Adrenal gland (tissue), 19 donors: Measurements from ENCODE around the gene GSTK1. TPM values are rescaled to one million over a fixed set of nuclear protein-coding genes. Genes with fewer than 3 reads are reported as not detected.
A peak's percentile ranks its signal among the peaks of the same experiment; 100 is the strongest.
"Not testable (repeated sequence)": the region's sequence is repeated elsewhere in the genome, so short reads cannot be mapped to it uniquely, and the experiment has no call there.

Source experiments
- DNase-seq, 7 donors: peaks; one replicate each; pipeline ENCODE4 v3.0.0-alpha.2; 2019 to 2020
- H3K27ac ChIP-seq, 5 donors: fragments of 200-600 bp; sonication (generic) in 4 of 5; 1 replicate in 3 of 5; 2 replicates in 2 of 5; pipeline versions ENCODE4 v1.5.1 to v1.8.0; 2016 to 2020; ENCODE audit warnings: mild to moderate bottlenecking in 1 of 5
- H3K27me3 ChIP-seq: fragments of 200-600 bp; 2 replicates; pipeline ENCODE4 v1.8.0; 2021
- H3K36me3 ChIP-seq, 2 donors: fragments of 200-600 bp; replicated peaks in 1 of 2; 1 replicate in 1 of 2; 2 replicates in 1 of 2; pipeline versions ENCODE4 v1.5.1 to v1.8.0; 2018 to 2022
- H3K4me1 ChIP-seq, 2 donors: fragments of 200-600 bp; replicated peaks in 1 of 2; 1 replicate in 1 of 2; 2 replicates in 1 of 2; pipeline versions ENCODE4 v1.5.1 to v1.8.0; 2018 to 2021
- H3K4me3 ChIP-seq, 4 donors: fragments of 200-600 bp; sonication (generic) in 3 of 4; one replicate each; pipeline ENCODE4 v1.5.1; 2016 to 2018
- H3K9me3 ChIP-seq, 3 donors: fragments of 200-600 bp; sonication (generic) in 1 of 3; replicated peaks in 1 of 3; 1 replicate in 2 of 3; 2 replicates in 1 of 3; pipeline versions ENCODE4 v1.5.1 to v1.8.0; 2016 to 2021
- CTCF ChIP-seq, 6 experiments: fragments of 450-650 bp in 4 of 6; fragments of 200-600 bp in 2 of 6; sonication (generic) in 1 of 6; IDR thresholded peaks; 1 replicate in 5 of 6; 2 replicates in 1 of 6; pipeline versions ENCODE4 v1.5.1 to v1.8.0; 2016 to 2021; ENCODE audit warnings: antibody characterized with exemption in 6 of 6, mild to moderate bottlenecking in 2 of 6, moderate library complexity in 1 of 6
- POLR2A ChIP-seq, 2 donors: fragments of 450-650 bp; IDR thresholded peaks; one replicate each; pipeline ENCODE4 v1.6.1; 2017; ENCODE audit warnings: antibody characterized with exemption in 2 of 2, mild to moderate bottlenecking in 2 of 2, moderate library complexity in 1 of 2
- WGBS, 4 donors: extraction: QIAGEN DNeasy Blood & Tissue Kit in 2 of 4; methylation state at CpG; one replicate each; pipeline versions ENCODE4 v1.1.5 to v1.1.7; 2013 to 2017; 5-methylcytosine and 5-hydroxymethylcytosine counted together
- intact Hi-C, 2 donors: fragments of 100-400 bp; cut with DNase I; formaldehyde crosslinking; loops; one replicate each; pipeline versions ENCODE4 v1.14.1 to v1.15.0; 2022 to 2023
- long read RNA-seq, 10 donors: library from polyadenylated mRNA in 3 of 10; unstranded in 2 of 10; stranded (forward) in 1 of 10; transcript quantifications; one replicate each; pipeline ENCODE4 v2.0.0 and lab custom pipeline, GENCODE V29; 2021 to 2026
- polyA plus RNA-seq, 3 donors: library from polyadenylated mRNA; stranded (reverse); fragments of 200-250 nt in 2 of 3; fragments of 350-450 nt in 1 of 3; fragmentation: Illumina TruSeq in 1 of 3; extraction: RNeasy Lipid Tissue Mini Kit (QIAGEN cat#74804) in 1 of 3; gene quantifications; one replicate each; pipeline ENCODE4 v1.2.3, GENCODE V29; 2013 to 2014
- total RNA-seq, 9 donors: library from RNA; depleted of rRNA in 4 of 9; stranded (reverse); fragments of >200 nt in 4 of 9; fragments of 120-200 nt in 1 of 9; fragmentation: NEBNext Ultra II Directional in 1 of 9; extraction: Animal tissue kit (Norgen Biotek cat#: 25700) in 1 of 9; gene quantifications; one replicate each; pipeline versions ENCODE4 v1.1.0 to v1.2.4, GENCODE V29; 2013 to 2023
- donor health status: healthy with polysubstance abuse.
- donor health status: Bipolar disorder and iron deficiency.
- donor health status: DM: yes; HTN: yes; CAD: no.
- donor health status: DM: no; HTN: no; CAD: no.
- donor health status: DM: no; HTN: no; CAD: no.
- donor health status: DM: yes; HTN: yes; CAD: no.

Gene GSTK1
- total RNA-seq, result 100 to 1,000 TPM; 155 to 333 (median 210) TPM
- 100 to 1,000 TPM; 173 to 240 (median 229) TPM for polyA plus RNA-seq
- long read RNA-seq, donor 1, transcript GSTK1-201 (8 exons, 1,044 nt), result major isoform, 99 of 255 reads
- long read RNA-seq, donor 1, transcript GSTK1-207 (7 exons, 1,185 nt), result minor isoform, 7 of 255 reads
- long read RNA-seq, donor 1, partial matches to known transcripts, result 133 of 255 reads
- long read RNA-seq, donor 1, other reads (novel, unspliced or antisense), result 11 of 255 reads
- long read RNA-seq, donor 2, transcript GSTK1-201 (8 exons, 1,044 nt), result major isoform, 59 of 81 reads
- long read RNA-seq, donor 2, partial matches to known transcripts, result 12 of 81 reads
- long read RNA-seq, donor 2, other reads (novel, unspliced or antisense), result 6 of 81 reads
- long read RNA-seq, donor 3, transcript GSTK1-201 (8 exons, 1,044 nt), result major isoform, 62 of 78 reads
- long read RNA-seq, donor 3, partial matches to known transcripts, result 10 of 78 reads
- long read RNA-seq, donor 3, other reads (novel, unspliced or antisense), result 0 of 78 reads
- long read RNA-seq, donor 4, transcript GSTK1-201 (8 exons, 1,044 nt), result major isoform, 161 of 183 reads
- long read RNA-seq, donor 4, partial matches to known transcripts, result 6 of 183 reads
- long read RNA-seq, donor 4, other reads (novel, unspliced or antisense), result 11 of 183 reads
- long read RNA-seq, donor 5, transcript GSTK1-207 (7 exons, 1,185 nt), result minor isoform, 20 of 299 reads
- long read RNA-seq, donor 5, transcript GSTK1-201 (8 exons, 1,044 nt), result major isoform, 246 of 299 reads
- long read RNA-seq, donor 5, partial matches to known transcripts, result 17 of 299 reads
- long read RNA-seq, donor 5, other reads (novel, unspliced or antisense), result 15 of 299 reads
- long read RNA-seq, donor 6, transcript GSTK1-201 (8 exons, 1,044 nt), result major isoform, 98 of 127 reads
- long read RNA-seq, donor 6, transcript GSTK1-207 (7 exons, 1,185 nt), result minor isoform, 9 of 127 reads
- long read RNA-seq, donor 6, partial matches to known transcripts, result 6 of 127 reads
- long read RNA-seq, donor 6, other reads (novel, unspliced or antisense), result 11 of 127 reads
- long read RNA-seq, donor 7, transcript GSTK1-201 (8 exons, 1,044 nt), result major isoform, 53 of 64 reads
- long read RNA-seq, donor 7, transcript GSTK1-207 (7 exons, 1,185 nt), result minor isoform, 9 of 64 reads
- long read RNA-seq, donor 7, partial matches to known transcripts, result 0 of 64 reads
- long read RNA-seq, donor 7, other reads (novel, unspliced or antisense), result 0 of 64 reads
- long read RNA-seq, donor 8, transcript GSTK1-201 (8 exons, 1,044 nt), result major isoform, 105 of 301 reads
- long read RNA-seq, donor 8, partial matches to known transcripts, result 175 of 301 reads
- long read RNA-seq, donor 8, other reads (novel, unspliced or antisense), result 13 of 301 reads
- long read RNA-seq, donor 9, transcript GSTK1-207 (7 exons, 1,185 nt), result minor isoform, 7 of 96 reads
- long read RNA-seq, donor 9, transcript GSTK1-201 (8 exons, 1,044 nt), result major isoform, 63 of 96 reads
- long read RNA-seq, donor 9, partial matches to known transcripts, result 19 of 96 reads
- long read RNA-seq, donor 9, other reads (novel, unspliced or antisense), result 6 of 96 reads
- long read RNA-seq, donor 10, transcript GSTK1-201 (8 exons, 1,044 nt), result major isoform, 49 of 124 reads
- long read RNA-seq, donor 10, partial matches to known transcripts, result 65 of 124 reads
- long read RNA-seq, donor 10, other reads (novel, unspliced or antisense), result 5 of 124 reads

DNA sequence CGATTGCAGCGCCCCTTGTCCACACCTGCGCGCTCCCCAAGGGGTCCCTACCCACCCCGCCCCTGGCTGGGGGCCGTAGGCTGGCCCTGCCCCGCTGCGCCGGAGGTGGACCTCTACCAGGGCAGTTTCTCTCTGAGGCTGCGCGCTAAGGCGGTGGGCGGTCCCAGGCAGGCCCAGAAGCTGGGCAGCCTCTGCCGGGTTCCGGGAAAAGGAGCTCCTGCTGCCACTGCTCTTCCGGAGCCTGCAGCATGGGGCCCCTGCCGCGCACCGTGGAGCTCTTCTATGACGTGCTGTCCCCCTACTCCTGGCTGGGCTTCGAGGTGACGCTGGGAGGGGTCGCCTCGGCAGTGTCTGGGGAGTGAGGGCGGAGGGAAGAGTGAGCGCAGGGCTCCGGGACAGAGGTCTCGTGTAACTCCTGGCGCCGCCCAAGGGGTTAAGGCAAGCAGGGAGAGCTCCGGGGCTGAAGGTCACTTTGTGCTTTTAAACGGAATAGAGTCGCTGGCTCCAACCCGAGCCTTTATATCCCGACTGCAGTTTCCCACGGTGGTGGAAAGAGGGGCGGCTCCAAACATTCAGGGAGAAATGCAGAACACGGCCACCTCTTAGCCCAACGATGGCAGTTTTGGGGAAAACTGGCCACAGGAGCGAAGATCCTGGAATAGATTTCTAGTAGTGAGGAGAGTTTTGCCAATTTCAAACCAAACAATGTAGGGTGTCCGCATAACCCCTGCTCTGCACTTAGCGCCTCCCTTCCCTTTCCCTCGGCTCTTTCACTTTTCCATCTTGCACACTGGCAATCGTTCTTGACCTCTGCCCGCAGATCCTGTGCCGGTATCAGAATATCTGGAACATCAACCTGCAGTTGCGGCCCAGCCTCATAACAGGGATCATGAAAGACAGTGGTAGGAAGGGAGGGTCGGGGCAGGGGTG, at the start of gene GSTK1:
Gene GSTK1, plus strand, starts transcription at position 176 of the 930 bp plus-strand sequence. Its CDS starts 73 bp downstream, at position 249.
- H3K9me3 ChIP-seq, result no peaks in the 10 kb centered on the region
- peak within 1 kb of the TSS; percentile 60 to 90 (median 80) for H3K27ac ChIP-seq
- DNase-seq, result peak; percentile 79 to 86 (median 81)
- peak within 1 kb of the TSS; percentile 77 to 96 (median 82) for H3K4me3 ChIP-seq
- H3K27me3 ChIP-seq, result no peaks in the 10 kb centered on the region
- H3K4me1 ChIP-seq, result peaks cover 13 to 24% of the 10 kb centered on the region in 2 donors
- intact Hi-C loops, result no loop called here
- H3K36me3 ChIP-seq, result peaks cover 0 to 19% of the 10 kb centered on the region in 2 donors
- WGBS, 4 donors, result 1 to 2% (median 1%) methylated on average over 19 to 48 of the region's 48 CpGs
- TF ChIP-seq CTCF (IDR thresholded peaks at IDR 0.05) (no peak), POLR2A (IDR thresholded peaks at IDR 0.05) (peak; percentile 53 to 74)

GRCh38 chr7:143213478-143213877, 49.8 kb upstream of the GSTK1 start:
- DNase-seq, H3K27me3 ChIP-seq, H3K4me3 ChIP-seq, H3K36me3 ChIP-seq, H3K27ac ChIP-seq, H3K9me3 ChIP-seq, H3K4me1 ChIP-seq: not testable (repeated sequence)
- WGBS, 4 donors, result 88 to 95% (median 92%) methylated on average over 4 of the region's 4 CpGs
- intact Hi-C loops, result loop anchor here in 1 of 2 donors (2.0 to 10.0 kb wide), 2 partner anchors 205 to 339 kb away; no protein-coding TSS in a partner anchor

DNA sequence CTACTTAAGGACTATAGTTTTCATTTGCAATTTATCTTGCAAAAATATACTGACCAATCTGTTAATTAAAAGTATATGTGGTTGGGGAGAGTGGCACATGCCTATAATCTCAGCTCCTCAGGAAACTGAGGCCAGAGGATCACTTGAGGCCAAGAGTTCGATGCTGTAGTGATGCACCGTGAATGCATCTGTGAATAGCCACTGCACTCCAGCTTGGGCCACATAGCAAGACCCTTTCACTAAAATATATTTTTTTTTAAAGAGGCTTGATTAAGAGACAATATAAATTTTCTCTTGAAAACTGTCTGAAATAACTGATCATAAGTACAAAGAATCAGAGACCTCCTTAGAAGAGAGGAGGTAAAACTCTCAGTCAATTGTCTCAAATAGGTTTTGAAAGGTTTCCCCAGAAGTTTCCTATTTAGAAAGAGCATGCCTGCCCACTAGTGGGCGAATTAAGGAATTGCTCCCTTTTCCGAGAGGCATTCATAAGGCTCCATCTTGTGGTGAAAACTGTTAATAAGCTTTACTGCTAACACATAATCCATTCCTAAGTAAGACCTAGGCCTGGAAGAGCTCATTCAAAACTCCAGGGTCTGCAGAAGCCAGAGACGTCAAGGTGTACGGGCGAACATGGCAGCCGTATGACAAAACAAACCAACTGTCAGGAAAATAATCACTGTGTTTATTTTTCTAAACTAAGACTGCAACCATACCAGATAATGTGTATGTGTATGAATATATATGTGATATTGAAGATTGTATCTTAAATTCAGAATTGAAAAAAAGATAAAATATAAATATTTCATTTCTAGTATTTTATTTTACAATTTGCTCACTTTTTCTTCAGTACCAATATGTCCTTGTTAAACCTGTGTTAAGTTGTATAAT, 48.2 kb upstream of the GSTK1 start:
- Histone ChIP-seq H3K27ac (no peak overlapping the region), H3K27me3 (no peaks in the 10 kb centered on the region), H3K4me3 (no peak overlapping the region), H3K4me1 (no peaks in the 10 kb centered on the region), H3K36me3 (no peaks in the 10 kb centered on the region), H3K9me3 (no peaks in the 10 kb centered on the region)
- peak; percentile 49 to 82 (median 68) for DNase-seq
- intact Hi-C loops, result loop anchor here (5.0 to 10.0 kb wide), 2 partner anchors 208 to 340 kb away; no protein-coding TSS in a partner anchor
- 16 to 23% (median 19%) methylated on average over 8 of the region's 8 CpGs for whole genome bisulfite sequencing, 4 donors
- TF ChIP-seq POLR2A (IDR thresholded peaks at IDR 0.05), result no peak
- TF ChIP-seq CTCF (IDR thresholded peaks at IDR 0.05), result peak; percentile 98 to 100 (median 100)
